Kidney capillary endothelial cell (primary cell): ENCODE results near the gene CASZ1.

ENCODE experiments used
- DNase-seq: peaks from one replicate; pipeline ENCODE4 v3.0.0-alpha.2; 2018; ENCODE audit warnings: low spot score

Gene CASZ1

GRCh38 chr1:10824821-10825540 lies 28.5 kb upstream of the CASZ1 start:
- DNase-seq = no peak

- no peak for DNase-seq
Measured at GRCh38 chr1:10823000-10823401, 26.6 kb upstream of the CASZ1 start.

GRCh38 chr1:10821388-10821787 lies 24.9 kb upstream of the CASZ1 start:
- DNase-seq = no peak

GRCh38 chr1:10820422-10820821 lies 24.0 kb upstream of the CASZ1 start:
- no peak for DNase-seq

GRCh38 chr1:10819198-10819901 lies 22.9 kb upstream of the CASZ1 start:
- DNase-seq = no peak

- DNase-seq = no peak
Measured at GRCh38 chr1:10818262-10819197, 22.1 kb upstream of the CASZ1 start.

GRCh38 chr1:10816743-10817369 lies 20.4 kb upstream of the CASZ1 start:
- no peak for DNase-seq

GRCh38 chr1:10816233-10816632 lies 19.8 kb upstream of the CASZ1 start:
- DNase-seq = no peak

GRCh38 chr1:10815858-10816195 lies 19.4 kb upstream of the CASZ1 start:
- no peak for DNase-seq

- DNase-seq = no peak
Measured at GRCh38 chr1:10814976-10815857, 18.8 kb upstream of the CASZ1 start.

- DNase-seq = no peak
Measured at GRCh38 chr1:10814312-10814711, 17.9 kb upstream of the CASZ1 start.

- DNase-seq = no peak
Measured at GRCh38 chr1:10813799-10814198, 17.4 kb upstream of the CASZ1 start.

- DNase-seq = no peak
Measured at GRCh38 chr1:10812387-10812915, 16.0 kb upstream of the CASZ1 start.

GRCh38 chr1:10808441-10808840 lies 12.0 kb upstream of the CASZ1 start:
- no peak for DNase-seq

GRCh38 chr1:10806966-10807365 lies 10.5 kb upstream of the CASZ1 start:
- DNase-seq = no peak

GRCh38 chr1:10803971-10804820 lies 7.8 kb upstream of the CASZ1 start:
- DNase-seq = no peak

GRCh38 chr1:10802944-10803715 lies 6.7 kb upstream of the CASZ1 start:
- no peak for DNase-seq

GRCh38 chr1:10800778-10801177 lies 4.3 kb upstream of the CASZ1 start:
- no peak for DNase-seq

GRCh38 chr1:10799726-10800125 lies 3.3 kb upstream of the CASZ1 start:
- DNase-seq = no peak
